HG03575 (cell line): ENCODE measurements around the gene CSNK2A3.

Source experiments
- ATAC-seq: cut with Tn5 transposase; IDR thresholded peaks from one replicate; pipeline ENCODE4 v1.9.1; 2021; ENCODE audit not compliant: unreplicated experiment, insufficient number of reproducible peaks, low FRiP score; ENCODE audit errors: extremely low read depth

Gene CSNK2A3

GRCh38 chr11:11309906-11310305 is 43.1 kb downstream of the CSNK2A3 start:
- no peak for ATAC-seq

- ATAC-seq: no peak
Observed at GRCh38 chr11:11308249-11308648, 44.8 kb downstream of the CSNK2A3 start.

GRCh38 chr11:11306855-11307254 is 46.2 kb downstream of the CSNK2A3 start:
- ATAC-seq: no peak

- no peak for ATAC-seq
Observed at GRCh38 chr11:11304550-11304949, 48.5 kb downstream of the CSNK2A3 start.

- ATAC-seq: no peak
Observed at GRCh38 chr11:11302565-11302964, 50.5 kb downstream of the CSNK2A3 start.
